Effector memory CD4-positive, alpha-beta T cell (primary cell): ENCODE data around the gene FBRSL1.

Experiments used
- DNase-seq, 3 donors: peaks; one replicate each; pipeline ENCODE4 v3.0.0-alpha.2; 2020
- H3K27ac ChIP-seq: 2 replicates; pipeline ENCODE4 v1.7.0; 2013; ENCODE audit warnings: mild to moderate bottlenecking, low read length, moderate library complexity; ENCODE audit not compliant: insufficient read depth, poor library complexity, severe bottlenecking
- H3K27me3 ChIP-seq: replicated peaks from 2 replicates; pipeline ENCODE4 v1.7.0; 2013; ENCODE audit warnings: mild to moderate bottlenecking, low read length; ENCODE audit not compliant: insufficient read depth, control insufficient read depth, poor library complexity, severe bottlenecking
- H3K36me3 ChIP-seq: 2 replicates; pipeline ENCODE4 v1.7.0; 2013; ENCODE audit warnings: mild to moderate bottlenecking, low read length, moderate library complexity; ENCODE audit not compliant: control insufficient read depth, insufficient read depth
- H3K4me1 ChIP-seq: 2 replicates; pipeline ENCODE4 v1.7.0; 2013; ENCODE audit warnings: low read length, mild to moderate bottlenecking; ENCODE audit not compliant: control insufficient read depth, insufficient read depth, poor library complexity, severe bottlenecking
- H3K4me3 ChIP-seq: 2 replicates; pipeline ENCODE4 v1.7.0; 2013; ENCODE audit warnings: low read length, low read depth, mild to moderate bottlenecking; ENCODE audit not compliant: insufficient read depth, poor library complexity, severe bottlenecking
- H3K9me3 ChIP-seq: 2 replicates; pipeline ENCODE4 v1.7.0; 2013; ENCODE audit warnings: mild to moderate bottlenecking, low read length, moderate library complexity; ENCODE audit not compliant: control insufficient read depth

The FBRSL1 gene

DNA sequence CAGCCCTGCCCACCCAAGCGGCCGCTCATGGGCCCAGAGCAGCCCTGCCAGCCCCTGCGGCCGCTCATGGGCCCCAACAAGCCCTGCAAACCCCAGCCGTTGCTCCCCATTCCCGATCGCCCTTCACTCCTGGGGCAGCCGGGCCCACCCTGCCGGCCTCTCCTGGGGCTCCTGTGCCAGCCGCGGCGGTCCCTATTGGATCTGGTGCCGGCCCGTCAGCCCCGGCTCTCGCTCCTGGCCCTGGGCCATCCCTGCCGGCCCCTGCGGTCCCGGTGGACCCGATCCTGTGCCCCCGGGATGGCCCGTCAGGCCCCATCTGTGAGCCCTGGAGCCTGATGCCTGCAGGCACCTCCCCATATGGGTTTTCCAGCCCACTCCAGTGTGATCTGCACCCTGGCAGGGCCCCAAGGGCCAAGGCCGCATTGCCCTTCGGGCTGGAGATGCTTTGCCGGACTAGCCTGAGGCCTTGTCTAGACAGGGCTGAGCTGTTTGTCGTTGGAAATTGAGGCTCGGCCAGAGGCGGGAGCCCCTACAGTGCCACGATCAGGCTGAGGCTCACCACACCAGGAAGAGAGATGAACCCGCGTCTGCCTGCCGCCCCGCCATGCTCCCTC, 20.3 kb downstream of the FBRSL1 start:
- Histone ChIP-seq H3K4me1 (peaks cover 19% of the 10 kb centered on the region), H3K27ac (no peak overlapping the region), H3K9me3 (no peaks in the 10 kb centered on the region), H3K36me3 (peaks cover 26% of the 10 kb centered on the region), H3K27me3 (no peaks in the 10 kb centered on the region), H3K4me3 (no peak overlapping the region)
- DNase-seq = no peak

DNA sequence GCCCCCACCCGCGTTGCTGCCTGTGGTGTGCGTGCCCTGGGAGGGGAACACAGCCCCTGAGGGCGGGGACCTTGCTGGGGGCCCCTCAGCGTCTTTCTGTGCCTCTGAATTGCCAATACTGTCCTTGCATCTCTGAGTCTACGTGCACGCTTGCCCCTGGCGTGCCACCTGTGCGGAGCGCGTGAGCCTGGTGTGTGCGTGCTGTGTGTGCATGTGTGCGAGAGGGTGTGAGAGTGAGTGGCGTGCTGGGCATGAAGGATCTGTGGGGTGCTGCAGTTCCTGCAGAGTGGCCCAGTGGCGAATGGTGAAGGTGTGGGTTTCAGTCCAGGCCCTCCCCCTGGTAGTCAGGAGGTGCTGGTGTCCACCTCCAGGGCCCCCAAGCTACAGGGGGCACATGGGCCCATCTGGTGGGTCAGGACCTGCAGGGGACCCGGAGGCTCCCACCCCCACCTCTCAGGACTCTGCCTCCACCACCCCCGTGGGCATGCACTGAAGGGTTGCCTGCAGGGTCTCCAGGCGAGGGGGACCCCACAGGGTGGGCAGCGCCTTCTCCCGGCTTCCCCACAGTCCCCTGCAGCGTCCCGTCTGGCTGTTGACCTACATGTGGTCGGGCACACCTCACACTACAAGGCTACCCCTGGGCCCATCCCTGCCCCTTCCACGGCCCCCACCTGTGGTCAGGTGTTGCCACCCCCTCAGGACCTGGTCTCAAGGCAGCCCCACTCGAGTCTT, 21.0 kb downstream of the FBRSL1 start:
- no peak overlapping the region for H3K4me3 ChIP-seq
- H3K4me1 ChIP-seq = peaks cover 14% of the 10 kb centered on the region
- H3K27me3 ChIP-seq = no peaks in the 10 kb centered on the region
- no peaks in the 10 kb centered on the region for H3K9me3 ChIP-seq
- H3K36me3 ChIP-seq = peaks cover 27% of the 10 kb centered on the region
- no peak for DNase-seq
- H3K27ac ChIP-seq = no peak overlapping the region

GRCh38 chr12:132511516-132512196, 21.7 kb downstream of the FBRSL1 start:
- Histone ChIP-seq H3K4me1 (peaks cover 7% of the 10 kb centered on the region), H3K36me3 (peaks cover 27% of the 10 kb centered on the region), H3K4me3 (no peak overlapping the region), H3K9me3 (no peaks in the 10 kb centered on the region), H3K27me3 (no peaks in the 10 kb centered on the region), H3K27ac (no peak overlapping the region)
- no peak for DNase-seq

- no peak overlapping the region for H3K27ac ChIP-seq
Measured at GRCh38 chr12:132512197-132513069, 22.5 kb downstream of the FBRSL1 start.

GRCh38 chr12:132513070-132513398, 23.1 kb downstream of the FBRSL1 start:
- Histone ChIP-seq H3K4me1 (no peaks in the 10 kb centered on the region), H3K36me3 (peaks cover 28% of the 10 kb centered on the region), H3K9me3 (no peaks in the 10 kb centered on the region), H3K27ac (no peak overlapping the region), H3K27me3 (no peaks in the 10 kb centered on the region), H3K4me3 (no peak overlapping the region)
- no peak for DNase-seq

More at GRCh38 chr12:132512197-132513069, 22.5 kb downstream of the FBRSL1 start:
- no peak overlapping the region for H3K4me3 ChIP-seq
- no peaks in the 10 kb centered on the region for H3K27me3 ChIP-seq
- no peaks in the 10 kb centered on the region for H3K4me1 ChIP-seq
- peaks cover 27% of the 10 kb centered on the region for H3K36me3 ChIP-seq
- no peak for DNase-seq
- no peaks in the 10 kb centered on the region for H3K9me3 ChIP-seq

GRCh38 chr12:132513458-132514135, 23.6 kb downstream of the FBRSL1 start:
- Histone ChIP-seq H3K27ac (no peak overlapping the region), H3K4me1 (no peaks in the 10 kb centered on the region), H3K9me3 (no peaks in the 10 kb centered on the region), H3K4me3 (no peak overlapping the region), H3K27me3 (no peaks in the 10 kb centered on the region), H3K36me3 (peaks cover 28% of the 10 kb centered on the region)
- DNase-seq = no peak

- Histone ChIP-seq H3K9me3 (no peaks in the 10 kb centered on the region), H3K36me3 (peaks cover 31% of the 10 kb centered on the region), H3K27ac (no peak overlapping the region), H3K27me3 (no peaks in the 10 kb centered on the region), H3K4me3 (no peak overlapping the region), H3K4me1 (no peaks in the 10 kb centered on the region)
- DNase-seq = no peak
Measured at GRCh38 chr12:132514216-132514820, 24.4 kb downstream of the FBRSL1 start.

- H3K27ac ChIP-seq = no peak overlapping the region
- DNase-seq = no peak
- H3K9me3 ChIP-seq = no peaks in the 10 kb centered on the region
- H3K4me1 ChIP-seq = no peaks in the 10 kb centered on the region
- H3K27me3 ChIP-seq = no peaks in the 10 kb centered on the region
- peaks cover 31% of the 10 kb centered on the region for H3K36me3 ChIP-seq
- H3K4me3 ChIP-seq = no peak overlapping the region
Measured at GRCh38 chr12:132514838-132515237, 24.9 kb downstream of the FBRSL1 start.
